ENCODE measurements around the gene SIL1. TPM values are rescaled to one million over a fixed set of nuclear protein-coding genes. Genes with fewer than 3 reads are reported as not detected.

The SIL1 gene
- total and polyA plus RNA-seq, 9 of the 15 experiments (the other 6 are each of a cell fraction or from before 2014, with no cell fraction given) = 1.3 to 30.5 (median 18.1) TPM

- TF ChIP-seq ZNF12 (CRISPR knock-in tag; IDR thresholded peaks at IDR 0.05) = no peak
- no peak for TF ChIP-seq MED1 (CRISPR knock-in tag; IDR thresholded peaks at IDR 0.05; ENCODE audit: borderline replicate concordance)
- no peak for TF ChIP-seq ZNF384 (IDR thresholded peaks at IDR 0.05; ENCODE audit: low read depth, low read length)
- TF ChIP-seq ZNF232 (CRISPR knock-in tag; IDR thresholded peaks at IDR 0.05) = no peak
- no peak for TF ChIP-seq IFI16 (CRISPR knock-in tag; IDR thresholded peaks at IDR 0.05)
- TF ChIP-seq NR3C1 (CRISPR knock-in tag; IDR thresholded peaks at IDR 0.05) = no peak
- TF ChIP-seq ZKSCAN8 (CRISPR knock-in tag; IDR thresholded peaks at IDR 0.05) = no peak
- TF ChIP-seq NRF1 (conservative IDR thresholded peaks at IDR 0.05 in 1 of 2, IDR thresholded peaks at IDR 0.05 in 1 of 2) = no peak
- no peak for TF ChIP-seq ZBTB17 (CRISPR knock-in tag; IDR thresholded peaks at IDR 0.05)
- TF ChIP-seq BRF1 (IDR thresholded peaks at IDR 0.05; ENCODE audit: borderline replicate concordance, extremely low read depth, insufficient read length) = no peak
- TF ChIP-seq ZBTB8A (IDR thresholded peaks at IDR 0.05; ENCODE audit: partially characterized antibody) = no peak
- no peak for TF ChIP-seq KAT7 (CRISPR knock-in tag; IDR thresholded peaks at IDR 0.05; ENCODE audit: borderline replicate concordance)
- TF ChIP-seq MCM5 (IDR thresholded peaks at IDR 0.05; ENCODE audit: low read depth) = no peak
- TF ChIP-seq, protein P1, sequence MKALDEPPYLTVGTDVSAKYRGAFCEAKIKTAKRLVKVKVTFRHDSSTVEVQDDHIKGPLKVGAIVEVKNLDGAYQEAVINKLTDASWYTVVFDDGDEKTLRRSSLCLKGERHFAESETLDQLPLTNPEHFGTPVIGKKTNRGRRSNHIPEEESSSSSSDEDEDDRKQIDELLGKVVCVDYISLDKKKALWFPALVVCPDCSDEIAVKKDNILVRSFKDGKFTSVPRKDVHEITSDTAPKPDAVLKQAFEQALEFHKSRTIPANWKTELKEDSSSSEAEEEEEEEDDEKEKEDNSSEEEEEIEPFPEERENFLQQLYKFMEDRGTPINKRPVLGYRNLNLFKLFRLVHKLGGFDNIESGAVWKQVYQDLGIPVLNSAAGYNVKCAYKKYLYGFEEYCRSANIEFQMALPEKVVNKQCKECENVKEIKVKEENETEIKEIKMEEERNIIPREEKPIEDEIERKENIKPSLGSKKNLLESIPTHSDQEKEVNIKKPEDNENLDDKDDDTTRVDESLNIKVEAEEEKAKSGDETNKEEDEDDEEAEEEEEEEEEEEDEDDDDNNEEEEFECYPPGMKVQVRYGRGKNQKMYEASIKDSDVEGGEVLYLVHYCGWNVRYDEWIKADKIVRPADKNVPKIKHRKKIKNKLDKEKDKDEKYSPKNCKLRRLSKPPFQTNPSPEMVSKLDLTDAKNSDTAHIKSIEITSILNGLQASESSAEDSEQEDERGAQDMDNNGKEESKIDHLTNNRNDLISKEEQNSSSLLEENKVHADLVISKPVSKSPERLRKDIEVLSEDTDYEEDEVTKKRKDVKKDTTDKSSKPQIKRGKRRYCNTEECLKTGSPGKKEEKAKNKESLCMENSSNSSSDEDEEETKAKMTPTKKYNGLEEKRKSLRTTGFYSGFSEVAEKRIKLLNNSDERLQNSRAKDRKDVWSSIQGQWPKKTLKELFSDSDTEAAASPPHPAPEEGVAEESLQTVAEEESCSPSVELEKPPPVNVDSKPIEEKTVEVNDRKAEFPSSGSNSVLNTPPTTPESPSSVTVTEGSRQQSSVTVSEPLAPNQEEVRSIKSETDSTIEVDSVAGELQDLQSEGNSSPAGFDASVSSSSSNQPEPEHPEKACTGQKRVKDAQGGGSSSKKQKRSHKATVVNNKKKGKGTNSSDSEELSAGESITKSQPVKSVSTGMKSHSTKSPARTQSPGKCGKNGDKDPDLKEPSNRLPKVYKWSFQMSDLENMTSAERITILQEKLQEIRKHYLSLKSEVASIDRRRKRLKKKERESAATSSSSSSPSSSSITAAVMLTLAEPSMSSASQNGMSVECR (CRISPR knock-in tag; IDR thresholded peaks at IDR 0.05) = no peak
- TF ChIP-seq SOX6 (IDR thresholded peaks at IDR 0.05) = no peak
- peak; percentile 66 for TF ChIP-seq ZNF316 (IDR thresholded peaks at IDR 0.05)
- TF ChIP-seq ETV6 (IDR thresholded peaks at IDR 0.05; ENCODE audit: borderline replicate concordance in 1 of 2, low read depth in 2 of 2, low read length in 1 of 2) = no peak
- TF ChIP-seq ETV6 (CRISPR knock-in tag; IDR thresholded peaks at IDR 0.05; ENCODE audit: borderline replicate concordance) = no peak
- TF ChIP-seq TEAD2 (tag; IDR thresholded peaks at IDR 0.05) = no peak
- TF ChIP-seq ZNF586 (CRISPR knock-in tag; conservative IDR thresholded peaks at IDR 0.05) = no peak
- no peak for TF ChIP-seq PYGO2 (tag; IDR thresholded peaks at IDR 0.05)
- TF ChIP-seq, protein P2, sequence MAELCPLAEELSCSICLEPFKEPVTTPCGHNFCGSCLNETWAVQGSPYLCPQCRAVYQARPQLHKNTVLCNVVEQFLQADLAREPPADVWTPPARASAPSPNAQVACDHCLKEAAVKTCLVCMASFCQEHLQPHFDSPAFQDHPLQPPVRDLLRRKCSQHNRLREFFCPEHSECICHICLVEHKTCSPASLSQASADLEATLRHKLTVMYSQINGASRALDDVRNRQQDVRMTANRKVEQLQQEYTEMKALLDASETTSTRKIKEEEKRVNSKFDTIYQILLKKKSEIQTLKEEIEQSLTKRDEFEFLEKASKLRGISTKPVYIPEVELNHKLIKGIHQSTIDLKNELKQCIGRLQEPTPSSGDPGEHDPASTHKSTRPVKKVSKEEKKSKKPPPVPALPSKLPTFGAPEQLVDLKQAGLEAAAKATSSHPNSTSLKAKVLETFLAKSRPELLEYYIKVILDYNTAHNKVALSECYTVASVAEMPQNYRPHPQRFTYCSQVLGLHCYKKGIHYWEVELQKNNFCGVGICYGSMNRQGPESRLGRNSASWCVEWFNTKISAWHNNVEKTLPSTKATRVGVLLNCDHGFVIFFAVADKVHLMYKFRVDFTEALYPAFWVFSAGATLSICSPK (IDR thresholded peaks at IDR 0.05; ENCODE audit: borderline replicate concordance) = no peak
Measured at GRCh38 chr5:139177809-139178588, 20.2 kb downstream of the SIL1 start (continued).
